HG02885 (cell line): Measurements from ENCODE around the gene TBC1D10A.

Experiments used
- ATAC-seq: cut with Tn5 transposase; IDR thresholded peaks from one replicate; pipeline ENCODE4 v1.9.1; 2021; ENCODE audit warnings: mild to moderate bottlenecking; ENCODE audit not compliant: unreplicated experiment, poor library complexity

Gene TBC1D10A

GRCh38 chr22:30273711-30274436 lies 52.9 kb downstream of the TBC1D10A start:
- ATAC-seq, result no peak

DNA sequence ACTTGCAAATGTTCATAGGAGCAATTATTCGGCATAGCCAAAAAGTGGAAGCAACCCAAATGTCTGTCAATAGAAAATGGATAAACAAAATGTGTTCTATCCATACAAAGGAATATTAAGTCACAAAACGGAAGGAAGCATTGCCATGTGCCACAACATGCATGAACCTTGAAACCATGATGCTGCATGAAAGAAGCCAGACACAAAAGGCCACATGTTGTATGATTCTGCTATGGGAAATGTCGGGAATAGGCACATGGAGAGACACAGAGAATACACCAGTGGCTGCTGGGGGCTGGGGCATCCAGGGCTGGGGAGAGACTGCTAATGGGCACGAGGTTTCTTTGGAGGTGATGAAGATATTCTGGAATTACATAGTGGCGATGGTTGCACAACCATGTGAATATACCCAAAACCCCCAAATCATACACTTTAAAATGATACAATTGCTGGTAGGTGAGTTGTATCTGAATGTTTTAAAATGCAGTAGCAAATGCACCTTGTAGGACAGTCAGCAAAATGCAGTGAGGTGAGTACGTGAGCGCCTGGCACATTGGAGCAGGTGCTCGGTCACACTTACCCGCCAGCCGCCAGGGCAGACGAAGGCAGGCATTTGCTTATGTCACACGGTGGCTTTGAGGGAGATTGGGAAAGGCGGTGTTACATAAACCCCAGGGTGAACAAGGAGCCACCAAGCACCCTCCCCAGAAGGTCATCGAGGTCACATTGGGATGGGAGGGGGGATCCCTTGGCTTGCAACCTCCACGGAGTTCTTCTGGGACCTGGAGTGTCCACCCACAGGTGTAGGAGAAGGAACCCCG lies 53.8 kb downstream of the TBC1D10A start:
- ATAC-seq, result no peak

DNA sequence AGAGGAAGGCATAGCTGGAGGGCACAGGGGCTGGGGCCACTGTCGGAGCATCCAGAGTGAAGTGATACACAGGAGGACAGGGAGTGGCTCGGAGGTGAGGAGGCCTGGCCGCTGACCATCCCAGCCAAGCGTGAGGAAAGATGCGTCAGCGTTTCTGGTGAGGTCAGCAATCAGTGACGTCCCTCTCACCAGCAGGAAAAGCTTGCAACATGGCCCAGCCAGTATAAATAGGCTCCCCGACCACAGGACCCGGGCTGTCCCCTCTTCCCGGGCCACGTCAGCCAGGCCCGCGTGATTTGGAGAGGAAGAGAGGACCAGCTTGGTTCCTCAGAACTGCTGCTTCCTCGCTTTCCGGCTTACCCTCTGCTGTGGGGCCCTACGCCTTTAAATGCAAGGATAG lies 55.9 kb downstream of the TBC1D10A start:
- ATAC-seq, result no peak

DNA sequence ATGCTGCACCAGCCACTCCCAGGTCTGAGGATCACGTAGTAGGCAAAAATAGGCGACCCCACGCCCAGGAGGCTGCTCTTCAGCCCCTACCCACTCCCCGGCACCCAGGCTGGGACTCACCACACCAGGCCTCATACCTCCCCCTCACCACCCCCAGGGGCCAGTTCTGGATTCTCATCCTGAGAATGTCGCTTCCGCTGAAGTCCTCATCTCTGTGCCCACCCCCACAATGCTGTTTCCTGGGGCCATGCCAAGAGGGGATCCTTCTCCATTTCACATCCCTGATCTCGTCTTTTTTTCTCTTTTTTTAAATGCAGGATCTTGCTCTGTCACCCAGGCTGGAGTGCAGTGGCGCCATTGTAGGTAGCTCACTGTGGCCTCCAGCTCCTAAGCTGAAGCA lies 58.4 kb downstream of the TBC1D10A start:
- no peak for ATAC-seq

DNA sequence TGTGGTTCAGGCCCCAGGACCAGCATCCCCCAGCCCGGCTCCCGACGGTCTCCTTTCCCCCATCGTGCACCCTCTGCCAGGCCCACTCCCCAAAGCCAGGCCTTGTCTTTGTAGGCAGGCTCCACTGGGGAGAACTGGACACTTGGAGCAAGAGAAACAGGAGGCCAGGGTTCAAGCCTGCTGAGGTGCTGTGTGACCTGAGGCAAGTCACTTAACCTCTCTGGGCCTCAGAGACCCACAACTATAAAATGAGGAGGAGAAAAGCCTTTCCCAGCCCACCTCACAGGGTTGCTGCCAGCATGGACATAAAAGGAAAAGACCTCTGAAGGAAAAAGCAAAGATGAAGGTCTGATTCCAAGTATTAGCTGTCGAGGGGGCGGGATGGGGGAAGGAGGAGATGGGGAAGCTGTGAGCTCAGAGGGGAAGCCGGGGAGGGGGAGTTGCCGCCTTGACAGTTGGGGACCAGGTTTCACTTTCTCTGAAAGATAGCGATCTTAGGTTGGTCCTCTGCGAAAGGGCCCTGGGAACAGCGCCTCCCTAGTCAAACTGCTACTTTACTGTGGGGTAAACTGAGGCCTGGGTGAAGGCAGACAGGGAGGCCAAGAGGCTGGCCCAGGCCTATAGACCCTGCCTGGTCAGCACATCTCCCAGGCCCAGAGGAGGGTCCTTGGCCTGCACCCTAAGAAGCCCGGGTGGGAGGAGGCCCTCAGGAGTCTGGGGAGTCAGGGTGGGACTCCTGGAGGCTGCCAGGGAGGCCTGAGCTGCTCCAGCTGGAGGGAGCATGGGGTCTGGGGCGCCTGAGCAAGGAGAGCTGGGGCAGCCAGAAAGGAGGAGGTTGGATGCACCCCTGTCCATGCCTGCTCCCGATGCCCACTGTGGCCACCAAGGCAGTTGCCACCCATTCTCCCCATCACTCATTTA lies 59.1 kb downstream of the TBC1D10A start:
- no peak for ATAC-seq

DNA sequence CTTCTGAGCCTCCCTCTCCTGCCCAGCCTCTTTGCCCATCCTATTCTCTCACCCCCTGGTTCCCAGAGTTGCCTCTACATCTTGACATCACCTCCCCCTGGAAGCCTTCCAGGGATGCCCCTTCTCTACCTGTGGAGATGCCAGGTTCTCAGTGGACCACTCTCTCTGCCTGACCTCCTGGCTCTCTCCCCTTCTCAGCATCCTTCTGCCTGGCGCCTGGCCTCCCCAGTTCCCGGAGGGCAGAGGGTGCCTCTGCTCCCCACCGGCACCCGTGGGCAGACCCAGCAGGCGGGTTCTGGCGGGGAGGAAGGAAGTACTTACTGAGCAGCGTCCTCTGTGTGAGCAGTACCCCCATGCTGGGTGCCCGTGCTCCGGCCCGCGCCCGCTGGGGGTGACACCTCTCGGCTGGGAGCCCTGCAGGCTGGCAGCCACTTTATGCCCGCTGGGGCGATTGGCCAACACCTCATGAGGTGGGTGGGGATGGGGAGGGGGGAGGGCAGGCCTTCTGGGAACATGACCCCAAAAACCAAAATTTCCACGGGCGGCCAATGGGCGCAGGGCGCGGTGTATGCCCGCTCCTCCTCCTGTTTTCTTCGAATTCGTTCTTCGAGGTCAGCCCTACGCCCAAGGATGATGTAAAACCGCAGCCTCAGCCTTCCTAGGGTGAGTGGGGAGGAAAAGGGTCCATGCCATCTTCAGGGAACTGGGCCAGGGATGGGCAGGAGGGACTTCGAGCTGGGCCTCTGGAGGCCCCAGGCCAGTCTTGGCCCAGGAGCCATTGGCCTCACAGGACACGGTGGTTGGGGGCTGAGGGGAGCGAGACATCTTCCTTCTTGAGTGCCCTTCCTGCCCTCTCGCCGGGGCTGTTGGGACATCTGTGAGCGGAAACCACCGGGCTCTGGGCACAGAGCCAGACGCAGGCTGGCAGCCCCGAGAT lies 60.0 kb downstream of the TBC1D10A start, which contains the start of gene OSM:
OSM (minus strand) TSS at position 407 of the 937 bp plus-strand sequence; CDS start at position 355, 52 bp downstream.
- ATAC-seq, result no peak

DNA sequence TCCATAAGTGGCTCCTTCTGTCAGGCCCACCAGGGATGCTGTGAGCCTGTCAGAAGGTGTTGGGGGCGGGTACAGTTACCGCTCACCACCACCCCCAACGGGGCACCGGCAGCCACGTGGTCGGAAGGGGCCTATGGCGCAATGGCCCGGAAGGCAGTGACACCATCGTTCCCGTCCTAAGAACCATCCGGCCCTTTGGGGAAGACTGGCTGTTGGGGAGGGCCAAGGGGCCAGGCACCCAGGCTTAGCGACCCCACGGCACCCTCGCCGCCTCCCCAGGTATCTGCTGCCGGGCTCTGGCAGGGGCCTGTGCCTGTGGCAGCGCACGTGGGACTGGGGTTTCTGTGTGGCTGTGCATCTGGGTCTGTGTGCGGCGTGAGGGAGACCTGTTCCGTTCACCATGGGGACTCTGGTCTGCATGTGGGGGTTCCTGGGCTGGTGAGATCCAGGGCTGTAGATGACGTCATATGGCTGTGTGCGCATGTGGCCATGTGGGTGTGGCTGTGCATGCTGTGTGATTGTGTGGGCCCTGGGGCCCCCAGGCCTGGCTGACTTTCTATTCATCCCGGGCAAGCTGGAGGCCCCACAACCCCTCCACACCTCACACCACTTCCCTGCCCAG lies 60.8 kb downstream of the TBC1D10A start:
- ATAC-seq, result peak; percentile 72

GRCh38 chr22:30265131-30265720 lies 61.5 kb downstream of the TBC1D10A start:
- no peak for ATAC-seq

DNA sequence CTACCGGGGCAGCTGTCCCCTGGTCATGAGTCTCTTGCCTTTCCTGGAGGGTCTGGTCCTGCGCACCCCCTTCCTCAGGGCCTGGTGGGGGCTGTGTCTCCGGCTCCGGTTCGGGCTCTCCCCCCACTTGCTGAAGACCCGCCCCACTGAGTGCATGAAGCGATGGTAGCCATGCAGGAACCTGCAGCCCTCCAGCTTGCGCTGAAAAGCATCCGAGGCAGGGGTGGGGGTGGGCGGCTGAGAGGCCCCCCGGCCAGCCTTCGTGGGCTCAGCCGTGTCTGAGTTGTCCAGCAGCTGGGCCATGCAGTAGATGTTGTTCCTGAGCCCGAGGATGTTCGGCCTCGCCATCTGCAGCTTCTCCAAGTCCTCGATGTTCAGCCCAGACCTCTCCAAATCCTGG lies 62.9 kb downstream of the TBC1D10A start:
- ATAC-seq, result no peak

GRCh38 chr22:30262917-30263741 lies 63.6 kb downstream of the TBC1D10A start:
- ATAC-seq, result no peak

DNA sequence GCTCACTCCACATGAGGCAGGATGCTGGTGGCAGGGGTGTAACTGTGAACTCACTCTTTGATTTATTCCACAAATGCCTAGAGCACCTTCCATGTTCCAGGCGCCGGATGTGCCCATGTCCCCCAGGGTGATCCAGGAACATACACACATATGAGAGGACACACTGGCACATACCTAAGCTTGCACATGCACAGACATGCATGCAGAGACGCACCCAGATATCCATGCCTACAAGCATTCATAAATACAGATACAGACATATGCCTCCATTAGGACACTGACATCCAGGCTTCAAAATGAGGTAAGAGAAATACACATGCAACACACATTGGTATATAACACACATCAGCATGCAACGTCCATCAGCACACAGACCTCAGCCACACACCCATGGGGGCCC lies 64.6 kb downstream of the TBC1D10A start:
- no peak for ATAC-seq

DNA sequence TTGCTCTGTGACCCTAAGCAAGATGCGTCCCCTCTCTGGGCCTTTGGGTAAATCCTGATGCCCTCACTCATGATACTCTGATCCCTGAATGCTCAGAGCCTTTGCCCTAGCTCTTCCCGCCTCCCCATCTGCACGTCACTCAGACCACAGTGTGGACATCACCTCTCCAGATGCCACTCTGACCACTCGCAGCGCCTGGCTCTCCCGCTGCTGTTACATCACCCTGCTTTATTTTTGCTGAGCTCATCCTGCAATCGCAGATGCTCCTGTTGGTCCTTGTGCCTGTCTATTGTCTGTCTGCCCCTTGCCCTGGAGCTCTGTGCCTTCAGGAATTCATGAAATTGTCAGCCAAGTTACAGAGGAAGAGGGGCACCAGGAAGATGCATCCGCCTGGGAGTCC lies 65.6 kb downstream of the TBC1D10A start:
- no peak for ATAC-seq

DNA sequence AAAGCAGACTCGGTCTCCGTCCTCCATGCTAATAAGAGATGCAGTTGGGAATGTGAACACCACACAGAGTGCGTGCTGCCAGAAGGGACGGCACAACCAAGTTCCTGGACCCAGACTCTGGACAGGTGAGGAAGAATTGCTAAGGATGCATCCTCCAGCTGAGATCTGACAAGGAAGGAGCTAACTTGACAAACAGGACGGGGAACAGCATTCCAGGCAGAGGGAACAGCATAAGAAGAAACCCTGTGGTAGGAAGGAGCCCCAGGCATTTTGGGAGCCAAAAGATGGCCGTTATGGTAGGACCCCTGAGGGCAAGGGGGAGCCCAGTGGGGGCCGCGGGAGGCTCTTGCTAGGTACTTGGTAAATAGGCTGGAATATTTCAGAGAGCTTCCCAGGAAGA lies 66.1 kb downstream of the TBC1D10A start:
- no peak for ATAC-seq

- no peak for ATAC-seq
These were observed 66.5 kb downstream of the TBC1D10A start for GRCh38 chr22:30260276-30260675.

- ATAC-seq, result no peak
These were observed 72.4 kb downstream of the TBC1D10A start for GRCh38 chr22:30254314-30254713.

DNA sequence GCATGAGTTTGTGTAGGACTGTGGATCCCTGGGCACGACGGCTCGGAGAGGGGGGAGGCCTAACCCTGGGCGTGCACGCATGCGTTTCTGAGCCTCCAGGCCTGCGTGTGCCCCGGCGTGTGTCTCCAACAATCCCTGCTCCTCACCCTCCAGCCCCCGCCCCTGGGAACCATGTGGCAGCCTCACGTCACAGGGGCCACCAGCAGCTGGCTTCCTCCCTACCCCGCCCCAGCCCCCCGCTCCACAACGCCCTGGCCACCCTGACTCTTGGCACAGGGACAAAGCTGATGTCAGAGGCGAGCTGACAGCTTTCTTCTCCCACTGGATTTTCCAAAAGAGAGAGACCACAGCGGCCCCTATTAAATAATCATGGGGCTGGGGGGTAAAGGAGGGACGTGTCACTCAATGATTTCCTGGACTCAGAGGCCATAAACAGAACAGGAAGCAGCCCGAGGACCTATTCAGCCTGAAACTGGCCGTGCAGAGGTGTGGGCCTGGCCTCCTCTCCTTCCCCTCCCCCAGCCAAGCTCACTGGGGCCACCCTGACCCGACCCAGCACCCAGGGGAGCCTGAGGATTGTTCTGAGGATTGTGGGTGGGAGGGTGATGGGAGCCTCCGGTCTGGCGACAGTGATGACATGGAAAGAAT lies 73.4 kb downstream of the TBC1D10A start:
- ATAC-seq, result no peak

GRCh38 chr22:30252411-30253204 lies 74.1 kb downstream of the TBC1D10A start:
- ATAC-seq, result no peak
